Measurements from ENCODE around the gene PLEKHH2.
"Not testable (repeated sequence)": the region's sequence is repeated elsewhere in the genome, so short reads cannot be mapped to it uniquely, and the experiment has no call there.

Gene PLEKHH2

DNA sequence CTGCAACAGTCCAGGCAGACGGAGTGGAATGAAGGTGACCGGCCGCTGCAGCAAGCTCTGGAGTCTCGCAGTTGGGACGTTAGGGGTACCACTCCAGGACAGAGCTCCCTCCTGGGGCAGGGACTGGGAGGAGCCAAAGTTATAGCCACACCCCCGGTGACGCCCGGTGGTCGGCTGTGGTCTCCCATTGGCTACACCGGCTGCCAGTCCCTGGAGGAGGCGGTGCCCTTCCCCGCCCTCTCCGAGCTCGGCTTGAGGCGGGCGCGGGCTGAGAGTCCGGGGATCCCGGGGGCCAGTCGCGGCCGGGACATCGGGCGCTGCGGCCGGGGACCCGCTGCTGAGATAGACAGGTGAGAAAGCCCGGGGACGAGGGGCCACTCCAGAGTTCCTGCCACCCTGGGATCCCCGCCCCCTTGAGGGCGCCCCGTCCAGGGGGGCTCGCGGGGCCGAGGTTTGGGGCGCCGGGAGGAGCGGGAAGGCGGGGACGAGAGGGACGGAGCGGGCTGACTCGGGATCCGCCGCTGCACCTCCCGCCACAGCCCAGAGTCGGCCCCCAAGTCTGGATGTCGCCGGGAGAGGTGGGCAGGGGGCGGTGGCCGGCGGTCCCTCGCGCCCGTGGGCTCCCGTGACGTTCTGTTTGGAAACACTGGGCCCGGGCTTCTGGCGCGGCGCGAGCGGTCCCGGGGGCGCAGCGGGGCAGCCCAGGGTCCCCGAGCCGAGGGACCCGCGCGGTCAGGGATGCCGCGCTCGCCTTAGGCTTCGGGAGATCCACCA, at the start of gene PLEKHH2:
Gene PLEKHH2, plus strand, starts transcription at position 231 of the 774 bp plus-strand sequence. CDS start 7,414 bp downstream, outside the sequence.
- DNase-seq, result peak; percentile 83

DNA sequence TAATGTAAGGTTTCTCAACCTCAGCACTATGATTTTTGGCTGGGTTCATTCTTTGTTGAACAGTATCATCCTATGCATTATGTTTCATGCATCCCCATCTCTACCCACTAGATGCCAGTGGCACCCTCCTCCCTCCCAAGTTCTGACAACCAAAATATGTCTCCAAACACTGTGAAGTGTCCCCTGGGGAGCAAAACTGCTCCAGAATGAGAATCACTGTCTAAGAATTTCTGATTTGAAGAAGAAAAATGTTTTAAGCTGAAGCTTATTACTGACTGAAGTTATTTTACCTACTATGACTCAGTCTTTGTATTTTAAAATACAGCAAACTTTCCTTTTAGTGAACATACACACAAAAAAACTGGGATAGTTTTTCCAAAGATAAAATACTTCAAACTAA, 44.6 kb upstream of the PLEKHH2 start:
- no peak for DNase-seq

DNA sequence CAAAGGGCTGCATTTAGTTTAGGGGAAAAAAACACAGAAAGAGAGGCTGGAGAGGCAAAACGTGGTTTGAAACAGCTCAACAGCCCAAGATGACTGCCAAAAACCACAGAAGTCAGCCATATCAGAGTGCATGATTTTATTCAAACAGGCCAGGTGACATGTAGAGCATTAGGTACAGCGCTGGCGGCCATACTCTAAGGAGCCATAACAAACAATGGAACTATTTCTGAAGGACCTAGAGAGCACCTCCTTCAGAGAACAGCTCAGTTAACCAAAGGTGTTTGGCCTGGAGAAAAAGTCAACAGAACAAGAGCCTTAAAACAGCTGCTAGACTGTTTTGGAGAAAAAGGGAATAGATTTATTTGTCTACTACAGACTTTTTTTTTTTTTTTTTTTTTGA, 43.8 kb upstream of the PLEKHH2 start:
- no peak for DNase-seq

DNA sequence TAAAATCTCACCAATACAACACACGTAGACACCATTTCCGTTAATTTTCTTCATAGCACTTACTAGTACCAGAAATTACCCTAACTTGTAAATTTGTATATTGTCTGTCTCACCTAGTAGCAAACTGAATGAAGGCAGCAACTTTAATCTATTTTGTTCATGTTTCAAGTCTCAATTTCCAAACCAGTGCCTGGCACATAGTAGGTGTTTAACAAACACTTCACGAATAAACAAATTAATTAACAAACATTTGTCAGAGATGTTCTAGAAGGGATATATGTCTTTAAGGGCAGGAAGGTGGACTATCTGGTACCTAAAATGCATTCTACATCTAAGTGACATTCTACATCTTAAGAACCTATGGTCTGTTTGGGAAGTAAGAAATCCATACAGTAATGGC, 42.2 kb upstream of the PLEKHH2 start:
- no peak for DNase-seq

DNA sequence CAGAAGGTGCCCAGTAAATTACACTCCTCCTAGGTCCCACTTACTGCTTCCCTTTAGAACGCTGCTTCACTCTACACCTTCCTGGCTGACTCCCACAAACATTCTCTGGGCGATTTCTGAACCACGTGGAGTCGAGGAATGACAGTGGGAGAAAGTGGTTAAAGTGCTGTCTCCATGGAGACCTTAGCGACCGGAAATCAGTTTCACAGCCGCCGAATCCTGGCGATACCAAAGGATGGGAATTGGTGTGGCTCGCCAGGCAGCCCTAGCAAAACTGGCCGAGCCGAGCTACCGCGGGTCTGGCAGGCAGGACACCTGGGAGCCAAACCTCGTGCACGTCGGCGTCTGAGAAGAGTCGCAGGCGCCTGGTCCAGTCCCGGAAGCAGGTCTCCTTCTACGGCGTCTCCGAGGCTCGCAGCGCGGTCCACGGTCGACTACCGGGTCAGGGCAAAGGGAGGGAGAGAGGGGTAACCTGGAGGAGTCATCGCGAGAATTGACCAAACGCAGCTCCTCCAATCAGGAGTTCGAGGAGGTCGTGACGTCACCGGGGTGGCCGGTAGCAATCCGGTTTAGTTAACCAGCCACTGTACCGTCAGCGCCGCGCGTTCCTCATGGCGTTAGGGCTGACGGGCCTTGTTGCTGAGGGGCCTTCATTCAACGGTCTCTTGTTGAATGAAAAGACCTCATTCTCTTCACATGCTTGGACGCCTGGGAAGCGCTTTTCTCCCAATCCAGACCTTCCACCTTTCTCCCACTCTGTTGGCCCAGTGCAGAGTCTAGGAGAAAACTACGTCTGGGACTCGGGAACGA, 41.3 kb upstream of the PLEKHH2 start, which contains the start of gene THADA:
Gene THADA, minus strand, starts transcription at position 436 of the 810 bp plus-strand sequence. CDS start 3,646 bp downstream, outside the sequence.
- DNase-seq, result peak; percentile 98

DNA sequence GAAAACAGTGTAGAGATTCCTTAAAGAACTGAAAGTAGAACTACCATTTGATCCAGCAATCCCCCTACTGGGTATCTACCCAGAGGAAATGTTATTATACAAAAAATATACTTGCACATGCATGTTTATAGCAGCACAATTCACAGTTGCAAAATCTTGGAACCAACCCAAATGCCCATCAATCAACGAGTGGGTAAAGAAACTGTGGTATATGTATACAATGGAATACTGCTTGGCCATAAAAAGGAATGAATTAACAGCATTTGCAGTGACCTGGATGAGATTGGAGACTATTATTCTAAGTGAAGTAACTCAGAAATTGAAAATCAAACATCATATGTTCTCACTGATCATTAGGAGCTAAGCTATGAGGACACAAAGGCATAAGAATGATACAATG, 36.5 kb upstream of the PLEKHH2 start:
- DNase-seq, result not testable (repeated sequence)

DNA sequence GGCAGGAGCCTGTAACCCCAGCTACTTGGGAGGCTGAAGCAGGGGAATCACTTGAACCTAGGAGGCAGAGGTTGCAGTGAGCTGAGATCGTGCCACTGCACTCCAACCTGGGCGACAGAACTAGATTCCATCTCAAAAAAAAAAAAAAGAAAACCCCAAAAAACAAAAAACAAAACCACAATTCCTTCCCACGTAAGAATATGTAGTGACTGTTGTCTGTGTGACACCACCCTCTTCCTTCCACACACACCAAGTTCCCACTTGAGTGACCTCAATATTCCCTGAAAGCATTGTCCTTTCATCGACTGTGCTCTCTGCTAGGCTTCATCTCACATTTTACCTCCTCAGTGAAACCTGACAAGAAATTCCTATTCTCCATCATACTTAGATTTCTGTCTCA, 32.4 kb upstream of the PLEKHH2 start:
- no peak for DNase-seq

DNA sequence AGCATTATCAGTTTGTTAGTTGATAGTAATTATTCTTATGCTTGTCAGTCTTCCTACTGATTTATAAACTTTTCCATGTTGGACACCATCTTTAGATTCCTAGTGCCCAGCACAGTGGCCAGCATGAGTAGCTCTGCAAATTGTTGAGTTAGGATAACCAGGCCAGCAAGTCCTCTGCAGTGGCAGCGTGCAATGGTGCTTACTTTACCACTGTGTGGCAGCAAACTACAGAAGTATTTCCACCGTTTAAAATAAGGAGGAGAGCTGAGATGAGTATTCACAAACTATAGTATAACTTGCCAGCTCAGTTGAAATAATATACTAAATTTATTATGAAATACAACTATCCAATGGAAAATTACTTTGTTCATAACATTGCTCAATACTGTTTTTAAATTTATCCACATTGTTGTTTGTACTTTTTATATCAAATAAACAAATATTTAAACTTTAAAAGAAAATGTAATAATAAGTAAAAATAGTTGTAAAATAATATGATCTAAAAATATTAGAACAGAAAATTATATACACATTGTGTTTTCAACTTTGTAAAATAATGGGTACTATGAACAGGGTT, 31.9 kb upstream of the PLEKHH2 start:
- DNase-seq, result no peak

DNA sequence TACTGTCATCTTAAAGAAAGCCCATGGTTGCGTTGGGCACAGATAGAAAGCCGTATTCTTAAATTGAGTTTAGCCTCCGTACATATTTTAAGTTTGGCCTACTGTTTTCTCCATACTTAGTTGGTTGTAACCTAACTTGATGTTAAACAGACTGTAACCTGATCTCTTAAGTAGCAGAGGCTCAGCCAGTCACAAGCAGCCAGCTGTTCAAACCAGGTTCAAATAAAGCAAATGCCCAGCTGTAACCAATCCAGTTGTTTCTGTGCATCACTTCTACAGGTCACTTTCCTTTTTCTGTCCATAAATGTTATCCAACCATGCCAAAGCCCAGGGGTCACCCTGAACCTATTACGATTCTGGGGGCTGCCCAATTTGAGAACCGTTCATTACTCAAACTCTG, 31.2 kb upstream of the PLEKHH2 start:
- DNase-seq, result no peak

DNA sequence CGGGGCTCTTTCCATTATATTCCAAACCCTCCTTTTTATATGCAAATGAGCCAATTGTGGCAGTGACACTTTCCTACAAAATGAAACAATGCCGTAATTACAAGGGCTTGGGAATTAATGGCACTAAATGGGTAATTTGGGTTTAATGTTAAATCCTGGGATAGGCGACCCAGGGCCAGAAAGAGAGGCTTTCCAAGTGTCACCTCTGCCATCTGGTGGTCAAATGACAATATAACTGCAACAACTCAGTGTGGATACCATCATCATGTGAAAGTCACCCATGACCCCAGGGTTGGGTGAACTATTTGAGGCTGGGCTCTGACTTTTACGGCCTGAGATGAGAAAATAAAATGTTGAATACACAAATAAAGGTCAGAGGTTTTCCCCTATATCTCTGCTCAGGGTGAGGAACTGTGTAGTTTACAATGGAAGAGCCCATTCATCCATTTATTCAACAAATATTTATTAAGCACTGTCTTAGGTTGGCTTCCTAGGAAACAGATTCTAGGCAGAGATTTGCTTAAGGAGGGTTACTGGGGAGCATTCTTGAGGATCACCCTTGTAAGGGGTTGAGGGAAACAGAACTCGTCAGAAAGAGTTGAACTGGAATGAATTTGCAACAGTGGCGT, 27.7 kb upstream of the PLEKHH2 start:
- peak; percentile 24 for DNase-seq

DNA sequence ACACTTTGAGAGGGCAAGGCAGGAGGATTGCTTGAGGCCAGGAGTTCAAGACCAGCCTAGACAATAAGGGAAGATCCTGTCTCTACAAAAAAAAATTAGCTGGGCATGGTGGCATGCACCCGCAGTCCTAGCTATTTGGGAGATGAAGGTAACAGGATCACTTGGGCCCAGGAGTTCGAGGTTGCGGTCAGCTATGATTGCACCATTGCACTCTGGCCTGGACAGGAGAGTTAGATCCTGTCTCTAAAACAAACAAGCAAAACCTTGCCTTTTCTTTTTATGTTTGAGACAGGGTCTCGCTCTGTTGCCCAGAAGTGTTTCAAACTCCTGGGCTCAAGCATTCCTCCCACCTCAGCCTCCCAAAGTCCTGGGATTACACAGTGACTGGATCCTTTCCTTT, 26.7 kb upstream of the PLEKHH2 start:
- no peak for DNase-seq

DNA sequence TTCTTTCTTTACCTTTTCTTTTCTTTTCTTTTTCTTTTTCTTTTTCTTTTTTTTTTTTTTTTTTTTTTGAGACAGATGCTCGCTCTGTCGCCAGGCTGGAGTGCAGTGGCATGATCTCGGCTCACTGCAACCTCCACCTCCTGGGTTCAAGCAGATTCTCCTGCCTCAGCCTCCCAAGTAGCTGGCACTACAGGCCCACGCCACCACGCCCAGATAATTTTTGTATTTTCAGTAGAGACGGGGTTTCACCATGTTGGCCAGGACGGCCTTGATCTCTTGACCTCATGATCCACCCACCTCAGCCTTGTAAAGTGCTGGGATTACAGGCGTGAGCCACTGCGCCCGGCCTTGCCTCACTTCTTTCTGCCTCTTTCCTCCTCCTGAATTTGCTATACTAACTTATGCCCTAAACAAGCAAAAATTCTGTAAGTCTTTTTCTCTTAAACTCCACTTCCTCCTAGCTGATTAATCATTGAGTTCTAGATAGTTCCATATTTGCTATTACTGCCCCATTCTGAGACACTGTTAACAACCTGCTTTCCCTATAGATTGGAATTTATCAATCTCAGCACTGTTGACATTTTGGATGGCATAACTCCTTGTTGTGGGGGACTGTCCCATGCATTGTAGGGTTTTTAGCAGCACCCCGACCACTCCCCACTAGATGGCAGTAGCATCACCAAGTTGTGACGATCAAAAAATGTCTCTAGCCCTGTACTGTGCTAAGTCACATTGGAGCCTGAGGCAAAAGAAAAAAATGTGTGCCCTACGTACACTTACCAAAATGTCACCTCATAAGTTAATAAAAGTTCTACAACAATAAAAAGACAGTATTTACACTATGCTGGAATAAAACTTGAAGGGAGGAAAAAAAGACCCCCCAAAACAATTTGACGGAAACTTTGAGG, 24.8 kb upstream of the PLEKHH2 start:
- peak; percentile 57 for DNase-seq

DNA sequence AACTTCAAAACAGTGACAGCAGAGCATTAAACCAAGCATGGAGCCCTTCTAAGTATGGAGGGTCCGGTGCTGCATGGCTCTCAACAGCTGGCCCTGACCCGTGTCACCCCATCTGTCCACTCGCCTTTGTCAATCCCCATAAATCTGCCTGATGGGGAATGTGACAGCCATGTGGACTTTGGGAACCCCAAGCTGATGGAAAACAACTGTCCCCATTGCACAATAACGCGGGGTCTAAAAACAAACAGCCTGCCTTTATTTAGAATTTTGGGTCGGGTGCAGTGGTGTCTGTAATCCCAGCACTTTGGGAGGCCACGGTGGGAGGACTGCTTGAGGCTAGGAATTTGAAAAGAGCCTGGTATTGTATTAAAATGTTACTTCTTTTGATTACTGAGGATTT, 24.1 kb upstream of the PLEKHH2 start:
- DNase-seq, result no peak

DNA sequence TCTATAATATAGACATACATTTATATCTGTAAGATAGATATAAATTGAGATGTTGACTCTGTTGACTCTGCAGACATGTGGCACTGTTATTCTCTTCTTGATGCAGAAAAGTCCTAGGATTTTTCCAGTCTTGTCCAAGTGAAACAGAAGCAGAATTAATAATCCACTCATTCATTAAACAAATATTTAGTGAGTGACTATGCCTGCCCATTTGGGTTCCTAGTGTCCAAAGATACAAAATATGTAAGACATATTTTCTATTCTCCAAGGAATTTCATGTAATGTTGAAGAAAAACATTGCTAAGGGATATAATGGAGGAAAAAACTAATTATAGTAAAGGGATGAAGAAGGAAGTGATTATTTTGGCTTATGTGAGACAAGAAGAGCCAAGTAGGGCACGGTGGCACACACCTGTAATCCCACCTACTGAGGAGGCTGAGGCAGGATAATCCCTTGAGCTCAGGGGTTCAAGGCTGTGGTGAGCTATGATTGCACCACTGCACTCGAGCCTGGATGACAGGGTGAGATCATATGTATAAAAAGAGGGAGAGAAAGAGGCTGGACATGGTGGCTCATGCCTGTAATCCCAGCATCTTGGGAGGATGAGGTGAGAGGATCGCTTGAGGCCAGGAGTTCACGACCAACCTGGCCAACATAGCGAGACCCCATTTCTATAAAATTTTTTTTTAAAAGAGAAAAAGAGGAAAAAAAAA, 19.9 kb upstream of the PLEKHH2 start:
- DNase-seq, result no peak

DNA sequence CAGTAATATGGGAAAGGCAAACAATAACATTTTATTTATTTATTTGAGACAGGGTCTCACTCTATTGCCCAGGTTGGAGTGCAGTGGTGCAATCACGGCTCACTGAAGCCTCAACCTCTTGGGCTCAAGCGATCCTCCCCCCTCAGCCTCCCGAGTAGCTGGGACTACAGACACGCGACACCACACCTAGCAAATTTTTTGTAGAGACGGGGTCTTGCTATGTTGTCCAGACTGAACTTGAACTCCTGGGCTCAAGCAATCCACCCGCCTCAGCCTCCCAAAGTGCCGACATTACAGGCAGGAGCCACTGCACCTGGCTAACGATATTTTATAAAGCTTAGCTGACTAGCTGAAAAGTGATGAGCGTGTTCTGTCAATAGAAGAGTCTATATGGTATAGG, 17.5 kb upstream of the PLEKHH2 start:
- no peak for DNase-seq

DNA sequence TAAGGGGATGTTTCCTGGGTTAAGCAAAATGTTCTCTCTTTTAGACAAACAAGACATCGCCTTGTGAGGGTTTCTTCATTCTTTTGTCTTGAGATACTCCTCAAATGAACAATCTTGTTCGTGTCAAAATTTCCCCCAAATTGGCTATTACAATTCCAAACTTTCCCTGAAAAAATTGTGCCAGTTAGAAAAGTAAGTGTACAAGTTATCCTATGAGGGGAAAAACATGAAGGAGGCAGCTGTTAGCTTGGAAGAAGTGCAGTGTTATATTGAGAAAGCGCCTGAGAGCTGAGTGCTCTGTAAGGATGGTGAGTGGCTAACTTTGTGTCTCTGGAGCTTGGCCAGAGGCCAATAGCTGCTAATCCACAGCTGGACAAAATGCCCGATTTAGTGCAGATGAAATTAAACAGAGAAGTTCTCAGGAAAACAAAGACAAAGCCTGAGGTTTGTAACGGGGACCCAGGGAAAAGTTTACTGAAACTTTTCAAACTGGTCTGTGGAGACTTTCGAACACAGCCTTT, 14.1 kb upstream of the PLEKHH2 start:
- DNase-seq, result no peak

DNA sequence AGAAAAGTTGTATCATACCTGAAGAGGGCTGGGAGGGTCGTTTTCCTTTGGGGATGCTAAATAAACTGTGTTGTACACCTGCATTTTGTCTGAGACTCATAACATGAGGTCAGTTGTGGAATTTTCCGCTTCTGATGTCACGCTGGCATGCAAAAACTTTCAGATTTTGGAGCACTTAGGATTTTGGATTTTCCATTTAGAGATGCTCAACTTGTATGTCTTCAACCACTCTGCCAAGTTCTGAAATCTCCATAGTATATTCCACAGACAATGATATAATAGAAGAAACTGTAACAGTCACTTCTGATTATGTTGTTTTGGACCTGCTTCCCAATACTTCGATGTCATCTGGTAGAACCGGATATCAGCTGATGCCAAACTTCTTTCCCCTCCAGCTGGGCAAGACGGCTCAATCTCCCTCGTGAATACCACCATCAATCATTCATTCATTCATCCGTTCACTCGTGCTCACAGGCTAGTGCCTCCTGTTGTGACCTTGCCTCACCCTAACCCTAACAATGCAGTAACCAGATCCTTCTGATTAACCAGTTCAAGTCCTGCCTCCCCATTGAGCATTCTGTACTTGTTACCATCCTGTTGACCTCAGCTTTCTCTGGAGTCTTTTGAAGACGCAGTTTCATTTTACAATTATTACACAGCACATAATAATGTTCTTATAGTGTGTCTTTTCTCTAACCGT, 5.3 kb upstream of the PLEKHH2 start:
- no peak for DNase-seq

DNA sequence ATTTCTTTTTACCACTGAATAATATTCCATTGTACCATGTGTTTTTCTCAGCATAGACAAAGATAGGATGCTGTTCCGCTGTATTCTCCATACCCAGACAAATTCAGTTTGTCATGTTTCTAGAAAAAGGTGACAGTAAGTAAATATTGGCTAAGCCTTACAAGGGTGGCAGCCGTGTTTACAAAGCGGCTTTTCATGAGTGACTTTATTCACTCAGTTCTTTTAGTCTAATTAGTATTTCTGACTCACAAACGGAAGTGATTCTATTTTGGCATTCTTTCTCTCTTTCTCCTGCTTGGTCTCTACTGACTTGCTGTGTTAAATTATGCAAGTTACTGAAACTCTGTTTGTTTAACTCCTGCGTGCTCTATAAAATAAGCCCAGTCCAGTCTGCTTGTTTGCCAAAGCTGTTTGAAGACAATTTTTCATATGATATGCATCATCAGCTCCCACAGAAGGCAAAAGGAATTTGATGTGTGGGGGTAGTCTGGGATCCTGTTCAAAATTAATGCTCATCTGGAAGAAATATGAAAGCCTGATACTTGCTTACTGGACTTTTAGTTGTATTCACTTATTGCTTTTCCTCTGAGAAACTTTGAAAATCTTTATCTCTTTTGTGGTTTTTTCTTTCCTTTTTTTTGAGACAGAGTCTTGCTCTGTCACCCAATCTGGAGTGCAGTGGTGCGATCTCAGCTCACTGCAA, 2.3 kb upstream of the PLEKHH2 start:
- DNase-seq, result no peak

DNA sequence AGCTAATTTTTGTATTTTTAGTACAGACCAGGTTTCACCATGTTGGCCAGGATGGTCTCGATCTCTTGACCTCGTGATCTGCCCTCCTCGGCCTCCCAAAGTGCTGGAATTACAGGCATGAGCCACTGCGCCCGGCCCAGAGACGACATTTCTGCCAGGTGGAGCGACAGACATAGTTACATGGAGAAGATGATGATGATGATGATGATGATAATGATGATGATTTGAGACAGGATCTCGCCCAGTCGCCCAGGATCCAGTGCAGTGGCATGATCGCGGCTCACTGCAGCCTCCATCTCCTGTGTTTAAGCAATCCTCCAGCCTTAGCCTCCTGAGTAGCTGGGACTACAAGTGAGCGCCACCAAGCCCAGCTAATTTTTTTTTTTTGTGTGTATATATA, 907 bp upstream of the PLEKHH2 start:
- DNase-seq, result not testable (repeated sequence)

DNA sequence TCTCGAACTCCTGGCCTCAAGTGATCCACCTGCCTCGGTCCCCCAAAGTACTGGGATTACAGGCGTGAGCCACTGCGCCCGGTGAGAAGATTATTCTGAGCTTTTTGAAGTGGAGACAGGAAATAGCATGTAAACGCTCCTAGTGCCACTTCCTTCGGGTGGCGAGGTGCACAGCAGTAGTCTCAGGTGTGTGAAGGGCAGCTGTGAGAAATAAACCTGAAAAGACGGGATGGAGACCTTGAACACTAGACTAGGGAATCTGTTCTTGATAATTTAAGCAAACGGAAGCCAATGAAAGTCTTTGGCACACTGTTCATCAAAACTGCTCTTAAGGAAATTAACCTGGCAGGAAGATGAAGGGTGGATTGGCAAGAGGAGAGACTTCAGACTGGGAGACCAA, 439 bp upstream of the PLEKHH2 start:
- DNase-seq, result no peak
